Kidney glomerular epithelial cell (primary cell): ENCODE results near the gene DOCK1.

Experiments
- DNase-seq: peaks from one replicate; lab custom pipeline; 2025; lab: John Stamatoyannopoulos, UW

The DOCK1 gene

GRCh38 chr10:127175357-127176110 lies 270.3 kb downstream of the DOCK1 start:
- DNase-seq, result no peak

GRCh38 chr10:127176649-127177048 lies 271.4 kb downstream of the DOCK1 start:
- DNase-seq, result no peak

- no peak for DNase-seq
Measured at GRCh38 chr10:127179612-127180250, 274.5 kb downstream of the DOCK1 start.

- no peak for DNase-seq
Measured at GRCh38 chr10:127182161-127182560, 276.9 kb downstream of the DOCK1 start.

- DNase-seq, result no peak
Measured at GRCh38 chr10:127184582-127184981, 279.4 kb downstream of the DOCK1 start.

GRCh38 chr10:127186813-127187212 lies 281.6 kb downstream of the DOCK1 start:
- DNase-seq, result no peak

- no peak for DNase-seq
Measured at GRCh38 chr10:127189226-127189625, 284.0 kb downstream of the DOCK1 start.

- DNase-seq, result no peak
Measured at GRCh38 chr10:127190427-127190826, 285.2 kb downstream of the DOCK1 start.

GRCh38 chr10:127193125-127193524 lies 287.9 kb downstream of the DOCK1 start:
- DNase-seq, result peak; percentile 15

GRCh38 chr10:127194111-127194510 lies 288.9 kb downstream of the DOCK1 start:
- no peak for DNase-seq

GRCh38 chr10:127194599-127194998 lies 289.4 kb downstream of the DOCK1 start:
- no peak for DNase-seq

- DNase-seq, result no peak
Measured at GRCh38 chr10:127195041-127195506, 289.8 kb downstream of the DOCK1 start.

GRCh38 chr10:127195571-127196281 lies 290.5 kb downstream of the DOCK1 start:
- no peak for DNase-seq

GRCh38 chr10:127196282-127197153 lies 291.3 kb downstream of the DOCK1 start, which contains the start of gene INSYN2A:
Gene INSYN2A (minus strand): TSS chr10:127196591. CDS start chr10:127176395, 20,196 bp downstream.
- no peak for DNase-seq

- DNase-seq, result no peak
Measured at GRCh38 chr10:127197154-127197432, 291.9 kb downstream of the DOCK1 start.

- no peak for DNase-seq
Measured at GRCh38 chr10:127198307-127198706, 293.1 kb downstream of the DOCK1 start.

- DNase-seq, result no peak
Measured at GRCh38 chr10:127198721-127199120, 293.5 kb downstream of the DOCK1 start.

- DNase-seq, result no peak
Measured at GRCh38 chr10:127200646-127201045, 295.4 kb downstream of the DOCK1 start.

- DNase-seq, result no peak
Measured at GRCh38 chr10:127203067-127203466, 297.8 kb downstream of the DOCK1 start.

GRCh38 chr10:127207081-127207480 lies 301.9 kb downstream of the DOCK1 start:
- no peak for DNase-seq

GRCh38 chr10:127210936-127211466 lies 305.8 kb downstream of the DOCK1 start:
- DNase-seq, result no peak

GRCh38 chr10:127215866-127216265 lies 310.6 kb downstream of the DOCK1 start:
- no peak for DNase-seq
